NT2/D1 (cell line): ENCODE data around the gene LRRC4C.

Experiments
- SUZ12 ChIP-seq: IDR thresholded peaks from 2 replicates; pipeline ENCODE4 v1.6.1; 2011; ENCODE audit not compliant: insufficient read length, insufficient read depth; ENCODE audit errors: extremely low read depth
- YY1 ChIP-seq: IDR thresholded peaks from 2 replicates; pipeline ENCODE4 v1.6.1; 2011; ENCODE audit not compliant: insufficient read length, insufficient read depth
- ZNF274 ChIP-seq: IDR thresholded peaks from 2 replicates; pipeline ENCODE4 v1.6.1; 2011; ENCODE audit warnings: mild to moderate bottlenecking, low read depth, low read length

DNA sequence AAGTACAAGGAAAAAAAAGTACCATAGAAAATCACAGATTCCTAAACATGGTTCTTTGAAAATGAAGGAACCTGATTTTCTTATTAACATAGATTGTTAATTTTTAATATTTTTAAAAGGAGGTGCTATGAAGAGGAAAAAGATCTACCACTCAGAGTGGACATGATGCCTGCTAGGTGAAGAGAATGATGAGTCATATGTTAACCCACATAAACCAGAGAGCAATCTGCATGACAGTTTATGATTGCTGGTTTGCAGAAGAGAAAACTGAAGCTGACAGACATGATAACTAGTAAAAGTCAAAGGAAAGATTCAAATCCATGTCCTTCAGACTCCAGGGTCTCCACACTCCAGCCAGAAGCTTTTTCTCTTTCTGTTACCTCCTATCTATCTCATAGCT lies 1231.7 kb downstream of the LRRC4C start:
- TF ChIP-seq ZNF274 (no peak), YY1 (no peak), SUZ12 (no peak)
